K562 (cell line): ENCODE results near the gene NTNG1. TPM values are rescaled to one million over a fixed set of nuclear protein-coding genes. Genes with fewer than 3 reads are reported as not detected.

Source experiments
- ATAC-seq: fragments of 200-7000 bp; cut with Tn5 transposase; 3 replicates; pipeline ENCODE4 v1.9.1; 2020; ENCODE audit warnings: moderate library complexity
- BruUV-seq: library from RNA; stranded (reverse); fragments of 400-500 nt; replicated peaks from 2 replicates; lab custom pipeline; 2021; lab: Mats Ljungman, UMichigan
- CTCF ChIA-PET: fragments of 300-600 bp; formaldehyde crosslinking; extraction: SDS; loops from one replicate; lab custom pipeline; 2021; ENCODE audit warnings: low intra/inter-chr PET ratio; lab: Yijun Ruan, JAX
- POLR2A ChIA-PET: fragments of 300-600, 350-650 bp; sonication (Branson Sonifier 250); formaldehyde crosslinking; extraction: SDS; loops from one replicate; lab custom pipeline; 2021; ENCODE audit warnings: antibody characterized with exemption, inconsistent platforms; lab: Yijun Ruan, JAX
- DNase-seq, 4 experiments: peaks; one replicate each; pipeline versions ENCODE4 v3.0.0 to v3.0.0-alpha.2; 2011 to 2018; ENCODE audit warnings: low spot score in 3 of 4, mixed read lengths in 3 of 4; ENCODE audit errors: extremely low read depth in 1 of 4
- FAIRE-seq: peaks from 2 replicates; lab custom pipeline; 2011; peaks lifted over from hg19 to GRCh38; lab: Jason Lieb, UNC
- H2AFZ ChIP-seq: 2 replicates; pipeline ENCODE4 v1.6.0; 2011; ENCODE audit warnings: low read depth, low read length, control low read depth, inconsistent platforms
- H3K27ac ChIP-seq: fragments of 200-600 bp; 3 replicates; pipeline ENCODE4 v1.8.0; 2011; ENCODE audit warnings: low read depth, mild to moderate bottlenecking, control low read depth, inconsistent platforms, low read length, moderate library complexity, mixed read lengths; ENCODE audit errors: extremely low read depth
- H3K27me3 ChIP-seq, 2 experiments: fragments of 300-600 bp in 1 of 2; 2 replicates in 1 of 2; 3 replicates in 1 of 2; pipeline versions ENCODE4 v1.6.0 to v1.8.0; 2011; ENCODE audit warnings: inconsistent platforms in 2 of 2, low read length in 2 of 2, mild to moderate bottlenecking in 1 of 2, mixed read lengths in 1 of 2, moderate library complexity in 1 of 2; ENCODE audit not compliant: control insufficient read depth in 2 of 2, insufficient read depth in 2 of 2
- H3K36me3 ChIP-seq: fragments of 300-600 bp; 3 replicates; pipeline ENCODE4 v1.8.0; 2011; ENCODE audit warnings: mild to moderate bottlenecking, low read length, inconsistent platforms; ENCODE audit not compliant: control insufficient read depth, insufficient read depth
- H3K4me1 ChIP-seq, 2 experiments: fragments of 200-600 bp in 1 of 2; replicated peaks in 1 of 2; 2 replicates in 1 of 2; 3 replicates in 1 of 2; pipeline versions ENCODE4 v1.5.1 to v1.8.0; 2011; ENCODE audit warnings: inconsistent platforms in 2 of 2, low read length in 2 of 2, mild to moderate bottlenecking in 1 of 2, mixed read lengths in 1 of 2, moderate library complexity in 1 of 2; ENCODE audit not compliant: control insufficient read depth in 2 of 2, insufficient read depth in 2 of 2
- H3K4me2 ChIP-seq: 2 replicates; pipeline ENCODE4 v1.6.1; 2011; ENCODE audit warnings: low read length, control low read depth, inconsistent platforms, mixed read lengths; ENCODE audit not compliant: insufficient read depth
- H3K4me3 ChIP-seq: fragments of 200-600 bp; sonication (generic), shearing (Covaris generic); 2 replicates; pipeline ENCODE4 v1.5.1; 2016; ENCODE audit warnings: control low read depth, inconsistent platforms
- H3K79me2 ChIP-seq: fragments of 200-600 bp; 3 replicates; pipeline ENCODE4 v1.8.0; 2011; ENCODE audit warnings: low read length, inconsistent platforms; ENCODE audit not compliant: control insufficient read depth, insufficient read depth
- H3K9ac ChIP-seq, 2 experiments: 2 replicates each; pipeline versions ENCODE4 v1.6.0 to v1.6.1; 2011; ENCODE audit warnings: low read depth in 2 of 2, low read length in 2 of 2, control low read depth in 1 of 2, inconsistent platforms in 1 of 2, mild to moderate bottlenecking in 1 of 2, mixed read lengths in 1 of 2; ENCODE audit not compliant: insufficient read depth in 1 of 2
- H3K9me1 ChIP-seq: one replicate; pipeline ENCODE4 v1.6.0; 2011; ENCODE audit warnings: inconsistent platforms, mild to moderate bottlenecking, low read length, moderate library complexity; ENCODE audit not compliant: control insufficient read depth, insufficient read depth
- H3K9me3 ChIP-seq: replicated peaks from 2 replicates; pipeline ENCODE4 v1.5.1; 2011; ENCODE audit warnings: low read depth, low read length, inconsistent platforms; ENCODE audit not compliant: control insufficient read depth, insufficient read depth
- H4K20me1 ChIP-seq: replicated peaks from 2 replicates; pipeline ENCODE4 v1.6.1; 2011; ENCODE audit warnings: low read length, inconsistent platforms, mixed read lengths; ENCODE audit not compliant: control insufficient read depth, insufficient read depth
- CCNT2 ChIP-seq: IDR thresholded peaks from 2 replicates; pipeline ENCODE4 v1.6.1; 2011; ENCODE audit warnings: borderline replicate concordance, low read depth, mild to moderate bottlenecking, moderate library complexity, mixed read lengths, low read length; ENCODE audit not compliant: insufficient read length; ENCODE audit errors: extremely low read depth
- FOXJ2 ChIP-seq: fragments of 200-800 bp; sonication (Bioruptor generic); IDR thresholded peaks from 2 replicates; pipeline ENCODE4 v1.6.1; 2016; ENCODE audit warnings: missing genetic modification characterization, missing compliant biosample characterization
- HES1 ChIP-seq: fragments of 450-650 bp; IDR thresholded peaks from 2 replicates; pipeline ENCODE4 v1.6.1; 2016; ENCODE audit warnings: low read depth, mild to moderate bottlenecking, moderate library complexity
- HIVEP1 ChIP-seq: fragments of 250-450 bp; sonication (Bioruptor Pico); IDR thresholded peaks from 2 replicates; pipeline ENCODE4 v1.4.0; 2020; ENCODE audit warnings: mild to moderate bottlenecking
- MLX ChIP-seq, 2 experiments: fragments of 450-650 bp in 1 of 2; sonication (generic) in 1 of 2; formaldehyde crosslinking; conservative IDR thresholded peaks; 2 replicates each; pipeline versions ENCODE4 v1.4.0 to v1.8.1; 2020 to 2022; ENCODE audit warnings: mild to moderate bottlenecking in 1 of 2, missing genetic modification reagents in 1 of 2
- NCOA4 ChIP-seq: fragments of 450-650 bp; IDR thresholded peaks from 2 replicates; pipeline ENCODE4 v1.6.1; 2018; ENCODE audit warnings: mild to moderate bottlenecking; ENCODE audit not compliant: partially characterized antibody
- TRIM28 ChIP-seq: fragments of 450-650 bp; IDR thresholded peaks from 2 replicates; pipeline ENCODE4 v1.6.1; 2017
- WHSC1 ChIP-seq: IDR thresholded peaks from one replicate; pipeline ENCODE4 v1.6.1; 2012; ENCODE audit warnings: low read length, control low read depth, inconsistent platforms
- ZFP36 ChIP-seq: fragments of 150-350 bp; IDR thresholded peaks from 2 replicates; pipeline ENCODE4 v1.6.1; 2018; ENCODE audit warnings: low read length, low read depth; ENCODE audit not compliant: partially characterized antibody
- ZNF12 ChIP-seq: sonication (generic); formaldehyde crosslinking; IDR thresholded peaks from 2 replicates; pipeline ENCODE4 v1.4.0; 2020; ENCODE audit warnings: mild to moderate bottlenecking, missing genetic modification reagents
- ZNF184 ChIP-seq: sonication (generic); formaldehyde crosslinking; IDR thresholded peaks from 2 replicates; pipeline ENCODE4 v1.5.0; 2020; ENCODE audit warnings: missing genetic modification reagents
- ZNF384 ChIP-seq: IDR thresholded peaks from 2 replicates; pipeline ENCODE4 v1.6.1; 2012; ENCODE audit warnings: low read depth, low read length, improper control_type of control experiment
- ZNF445 ChIP-seq: fragments of 250-450 bp; sonication (Bioruptor Pico); IDR thresholded peaks from 2 replicates; pipeline ENCODE4 v1.4.0; 2020; ENCODE audit warnings: low read depth, mild to moderate bottlenecking, moderate library complexity
- WGBS: fragments of 100-300 bp; shearing (Covaris generic); methylation state at CpG from one replicate; pipeline ENCODE4 v1.1.6; 2016; ENCODE audit warnings: low coverage, mixed read lengths; ENCODE audit not compliant: insufficient coverage; ENCODE audit errors: missing lambda C conversion rate; 5-methylcytosine and 5-hydroxymethylcytosine counted together
- in situ Hi-C: fragments of 300-500 bp; cut with MboI; formaldehyde crosslinking; loops from 4 replicates; pipeline ENCODE4 v1.15.0; 2018; ENCODE audit warnings: inconsistent platforms, mixed read lengths
- intact Hi-C: fragments of 100-400 bp; cut with micrococcal nuclease; formaldehyde crosslinking; loops from 2 replicates; pipeline ENCODE4 v1.14.2; 2022
- polyA plus RNA-seq, 8 experiments: library from polyadenylated mRNA; depleted of rRNA in 4 of 8; stranded (reverse) in 5 of 8; unstranded in 3 of 8; fragments of >200 nt; fragmentation: Nextera tagmentation in 2 of 8; fragmentation: Illumina TruSeq in 1 of 8; extraction: Ambion mirVana in 2 of 8; extraction: Trizol in 1 of 8; gene quantifications; 2 replicates each; pipeline versions ENCODE4 v1.2.1 to v1.2.3, GENCODE V29; 2011 to 2014; ENCODE audit warnings: inconsistent platforms in 1 of 8, missing spikeins in 1 of 8
- total RNA-seq, 7 experiments: library from RNA; depleted of rRNA in 6 of 7; stranded (reverse); fragments of >200 nt in 6 of 7; fragmentation: Illumina TruSeq in 2 of 7; extraction: Trizol in 2 of 7; gene quantifications; 2 replicates each; pipeline versions ENCODE4 v1.2.1 to v1.2.3, GENCODE V29; 2011 to 2021; ENCODE audit warnings: low replicate concordance in 1 of 7
- TF ChIP-seq, protein P1 (sequence below): fragments of 250-450 bp; sonication (Bioruptor Pico); IDR thresholded peaks from 2 replicates; pipeline ENCODE4 v1.5.0; 2021; ENCODE audit warnings: mild to moderate bottlenecking, borderline replicate concordance
- TF ChIP-seq, protein P2 (sequence below): fragments of 450-650 bp; IDR thresholded peaks from 2 replicates; pipeline ENCODE4 v1.7.0; 2016; ENCODE audit warnings: borderline replicate concordance

NTNG1 gene
- total and polyA plus RNA-seq, 9 of the 15 experiments (the other 6 are each of a cell fraction or from before 2014, with no cell fraction given): not detected

DNA sequence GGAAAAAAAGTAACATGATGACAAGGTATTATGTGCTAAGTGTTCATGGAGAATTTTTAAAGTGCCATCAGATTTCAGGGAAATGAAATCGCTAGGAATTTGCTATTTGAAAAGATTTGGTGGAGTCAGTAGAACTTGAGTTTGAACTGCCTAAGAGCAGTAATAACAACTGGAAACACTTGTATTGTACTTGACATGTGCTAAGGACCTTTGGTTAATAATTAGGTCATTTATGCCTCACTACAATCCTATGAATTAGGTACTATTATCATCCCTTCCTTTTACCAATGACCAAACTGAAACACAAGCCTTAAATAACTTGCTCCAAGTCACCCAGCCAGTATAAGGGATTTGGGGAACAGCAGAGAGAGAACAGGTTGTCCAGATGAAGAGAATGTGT lies 133.4 kb downstream of the NTNG1 start:
- ChIA-PET CTCF (no interaction called here), POLR2A (no interaction called here)
- no peak overlapping the region for H3K4me3 ChIP-seq
- no peaks in the 10 kb centered on the region for H3K4me1 ChIP-seq
- no TSS peak for BruUV-seq
- H2AFZ ChIP-seq: no peak overlapping the region
- H3K27ac ChIP-seq: no peak overlapping the region
- H3K79me2 ChIP-seq: no peaks in the 10 kb centered on the region
- H3K9me3 ChIP-seq: no peaks in the 10 kb centered on the region
- TF ChIP-seq HES1 (no peak), ZNF184 (CRISPR knock-in tag) (no peak), CCNT2 (no peak), MLX (CRISPR knock-in tag; conservative IDR thresholded peaks at IDR 0.05) (no peak), WHSC1 (no peak), ZNF445 (CRISPR knock-in tag) (no peak), ZNF384 (no peak), HIVEP1 (CRISPR knock-in tag) (no peak), TRIM28 (no peak), NCOA4 (no peak), ZNF12 (no peak), FOXJ2 (tag) (no peak), ZFP36 (no peak)
- TF ChIP-seq, protein P1, sequence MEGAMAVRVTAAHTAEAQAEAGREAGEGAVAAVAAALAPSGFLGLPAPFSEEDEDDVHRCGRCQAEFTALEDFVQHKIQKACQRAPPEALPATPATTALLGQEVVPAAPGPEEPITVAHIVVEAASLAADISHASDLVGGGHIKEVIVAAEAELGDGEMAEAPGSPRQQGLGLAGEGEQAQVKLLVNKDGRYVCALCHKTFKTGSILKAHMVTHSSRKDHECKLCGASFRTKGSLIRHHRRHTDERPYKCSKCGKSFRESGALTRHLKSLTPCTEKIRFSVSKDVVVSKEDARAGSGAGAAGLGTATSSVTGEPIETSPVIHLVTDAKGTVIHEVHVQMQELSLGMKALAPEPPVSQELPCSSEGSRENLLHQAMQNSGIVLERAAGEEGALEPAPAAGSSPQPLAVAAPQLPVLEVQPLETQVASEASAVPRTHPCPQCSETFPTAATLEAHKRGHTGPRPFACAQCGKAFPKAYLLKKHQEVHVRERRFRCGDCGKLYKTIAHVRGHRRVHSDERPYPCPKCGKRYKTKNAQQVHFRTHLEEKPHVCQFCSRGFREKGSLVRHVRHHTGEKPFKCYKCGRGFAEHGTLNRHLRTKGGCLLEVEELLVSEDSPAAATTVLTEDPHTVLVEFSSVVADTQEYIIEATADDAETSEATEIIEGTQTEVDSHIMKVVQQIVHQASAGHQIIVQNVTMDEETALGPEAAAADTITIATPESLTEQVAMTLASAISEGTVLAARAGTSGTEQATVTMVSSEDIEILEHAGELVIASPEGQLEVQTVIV: no peak
- TF ChIP-seq, protein P2, sequence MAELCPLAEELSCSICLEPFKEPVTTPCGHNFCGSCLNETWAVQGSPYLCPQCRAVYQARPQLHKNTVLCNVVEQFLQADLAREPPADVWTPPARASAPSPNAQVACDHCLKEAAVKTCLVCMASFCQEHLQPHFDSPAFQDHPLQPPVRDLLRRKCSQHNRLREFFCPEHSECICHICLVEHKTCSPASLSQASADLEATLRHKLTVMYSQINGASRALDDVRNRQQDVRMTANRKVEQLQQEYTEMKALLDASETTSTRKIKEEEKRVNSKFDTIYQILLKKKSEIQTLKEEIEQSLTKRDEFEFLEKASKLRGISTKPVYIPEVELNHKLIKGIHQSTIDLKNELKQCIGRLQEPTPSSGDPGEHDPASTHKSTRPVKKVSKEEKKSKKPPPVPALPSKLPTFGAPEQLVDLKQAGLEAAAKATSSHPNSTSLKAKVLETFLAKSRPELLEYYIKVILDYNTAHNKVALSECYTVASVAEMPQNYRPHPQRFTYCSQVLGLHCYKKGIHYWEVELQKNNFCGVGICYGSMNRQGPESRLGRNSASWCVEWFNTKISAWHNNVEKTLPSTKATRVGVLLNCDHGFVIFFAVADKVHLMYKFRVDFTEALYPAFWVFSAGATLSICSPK: no peak
- H3K9me1 ChIP-seq: no peaks in the 10 kb centered on the region
- no peaks in the 10 kb centered on the region for H4K20me1 ChIP-seq
- DNase-seq (no peak), FAIRE-seq (no peak), ATAC-seq (no peak)
- no peaks in the 10 kb centered on the region for H3K36me3 ChIP-seq
- H3K27me3 ChIP-seq: no peaks in the 10 kb centered on the region
- in situ Hi-C loops: no loop called here
- H3K9ac ChIP-seq: no peak overlapping the region
- no peak overlapping the region for H3K4me2 ChIP-seq
- intact Hi-C loops: no loop called here
- 0% methylated on average over 1 of the region's 1 CpG for WGBS
